HG03354 (cell line): ENCODE measurements around the gene TMEM138.

ENCODE experiments used
- ATAC-seq: cut with Tn5 transposase; IDR thresholded peaks from one replicate; pipeline ENCODE4 v1.9.1; 2021; ENCODE audit warnings: mild to moderate bottlenecking; ENCODE audit not compliant: unreplicated experiment, poor library complexity, severe bottlenecking

The TMEM138 gene

DNA sequence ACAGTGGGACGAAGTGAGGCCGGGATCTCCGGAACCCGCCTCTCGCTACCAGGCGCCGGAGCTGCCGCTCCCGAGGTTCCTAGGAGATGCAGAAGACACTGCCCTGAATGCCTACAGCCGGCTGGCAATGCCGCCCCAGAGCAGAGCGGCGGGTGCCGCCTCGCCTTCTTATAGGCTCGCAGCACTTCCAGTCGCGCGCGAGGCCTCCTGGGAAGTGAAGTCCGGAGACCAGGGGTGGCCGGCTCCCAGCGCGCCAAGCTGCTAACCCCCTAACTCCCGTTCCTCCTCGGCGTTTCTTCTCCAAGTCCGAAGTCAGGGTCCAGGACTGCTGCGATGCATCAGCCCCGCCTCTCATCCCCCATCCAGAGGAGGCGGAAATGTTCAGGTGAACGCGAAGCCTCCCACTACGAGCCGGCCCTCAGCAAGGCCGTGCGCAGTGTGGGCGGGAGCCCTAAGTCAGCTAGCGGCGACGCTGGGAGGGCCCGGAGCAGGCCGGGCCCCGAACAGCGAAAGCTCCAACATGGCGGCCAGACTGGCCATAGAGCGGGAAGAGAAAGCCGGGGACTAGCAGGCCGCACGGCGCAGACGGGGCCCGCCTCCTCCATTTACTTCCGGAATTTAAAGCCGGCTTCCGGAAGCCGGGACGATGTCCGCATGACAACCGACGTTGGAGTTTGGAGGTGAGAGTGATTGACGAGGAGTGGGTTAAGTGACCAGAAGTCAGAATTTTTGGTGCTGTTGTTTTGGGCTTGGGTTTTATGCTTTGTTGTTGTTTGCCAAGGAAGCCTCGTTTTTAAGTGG, at the start of gene TMEM138, which contains the start of gene CYB561A3:
Gene TMEM138, plus strand, starts transcription at position 634 of the 801 bp plus-strand sequence. CDS start 2,017 bp downstream, outside the sequence.
Gene CYB561A3, minus strand, starts transcription at position 142 of the 801 bp plus-strand sequence. CDS start 5,169 bp downstream, outside the sequence.
- peak; percentile 90 for ATAC-seq

DNA sequence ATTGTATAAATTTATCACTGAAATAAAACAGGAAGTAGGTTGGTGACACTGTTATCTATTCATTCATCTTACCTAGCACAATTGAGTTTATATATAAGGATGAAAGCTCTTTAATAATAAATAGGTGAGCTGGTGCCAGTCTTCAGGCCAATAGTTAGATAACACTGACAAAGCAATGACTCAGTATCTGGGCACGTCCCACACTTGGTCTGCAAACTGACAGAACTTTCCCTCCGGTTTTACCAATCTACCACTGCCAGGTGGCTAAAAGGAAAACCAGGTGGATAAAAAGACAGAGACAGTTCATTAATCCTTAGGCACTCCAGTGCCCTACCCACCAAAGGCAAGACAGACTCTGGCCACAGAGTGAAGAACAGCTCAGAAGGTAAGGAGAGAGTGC, 46.9 kb upstream of the TMEM138 start:
- ATAC-seq: no peak

DNA sequence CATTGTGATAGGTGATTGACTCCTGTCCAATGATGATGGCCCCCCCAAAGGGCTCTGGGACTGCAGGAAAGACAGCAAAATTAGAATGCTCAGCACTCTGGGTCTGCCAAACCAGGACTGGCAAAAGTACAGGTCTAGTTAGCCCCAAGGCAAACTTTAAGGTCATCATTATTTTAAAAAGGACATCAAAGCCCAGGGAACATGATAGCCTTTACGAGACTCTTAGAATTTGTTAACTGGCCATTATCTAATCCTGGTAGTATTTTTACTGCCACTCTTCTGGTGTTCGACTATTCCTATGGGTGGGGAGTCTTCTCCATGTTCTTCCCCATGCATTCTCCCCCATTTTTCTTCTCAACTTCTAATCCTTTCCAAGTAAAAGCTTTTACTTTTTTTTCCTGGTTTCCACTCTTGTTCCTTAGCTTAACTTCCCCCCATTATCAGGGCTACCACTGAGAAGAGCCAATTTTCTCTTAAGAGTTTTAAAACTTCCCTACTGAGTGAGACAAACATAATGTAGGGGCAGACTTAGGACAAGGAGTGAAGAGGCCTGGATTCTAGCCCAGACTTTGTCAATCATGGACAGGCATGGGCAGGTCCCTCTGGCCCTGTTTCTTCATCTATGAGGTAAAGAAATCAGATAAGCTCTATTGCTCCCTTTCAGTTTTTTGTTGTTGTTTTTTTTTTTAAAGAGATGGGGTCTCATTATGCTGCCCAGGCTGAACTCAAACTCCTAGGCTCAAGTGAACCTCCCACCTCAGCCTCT, 36.3 kb upstream of the TMEM138 start:
- no peak for ATAC-seq

DNA sequence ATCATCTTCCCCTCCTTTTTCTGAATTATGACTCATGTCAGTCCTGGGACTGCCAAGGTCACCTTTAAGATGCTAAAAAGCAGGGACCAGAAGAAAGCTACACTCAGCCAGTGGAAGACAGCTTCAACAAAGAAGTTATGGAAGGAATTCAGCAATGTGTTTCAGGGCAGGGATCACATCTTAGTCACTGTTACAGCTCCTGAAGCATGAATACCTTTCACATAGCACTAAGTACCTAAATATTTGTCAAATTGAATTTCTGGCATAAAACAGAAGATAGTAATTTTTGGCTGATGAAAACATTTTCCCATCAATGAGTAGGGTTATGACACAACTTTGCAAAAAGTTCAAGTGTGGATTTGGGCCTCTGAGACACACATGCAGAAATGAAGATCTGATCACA, 34.5 kb upstream of the TMEM138 start:
- no peak for ATAC-seq

DNA sequence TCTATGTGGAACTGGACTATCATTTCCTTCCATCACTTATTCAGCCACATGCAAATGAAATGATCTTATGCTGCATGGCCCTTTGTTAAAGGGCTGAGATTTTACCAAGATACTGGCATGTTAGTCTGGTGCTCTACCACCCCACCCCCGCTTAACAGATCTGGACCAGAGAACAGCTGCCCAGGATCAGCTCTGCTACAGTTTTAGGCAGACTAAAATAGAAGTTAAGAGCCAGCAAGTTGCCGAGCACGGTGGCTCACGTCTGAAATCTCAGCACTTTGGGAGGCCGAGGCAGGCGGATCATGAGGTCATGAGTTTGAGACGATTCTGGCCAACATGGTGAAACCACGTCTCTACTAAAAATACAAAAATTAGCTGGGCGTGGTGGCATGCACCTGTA, 33.8 kb upstream of the TMEM138 start:
- ATAC-seq: no peak

DNA sequence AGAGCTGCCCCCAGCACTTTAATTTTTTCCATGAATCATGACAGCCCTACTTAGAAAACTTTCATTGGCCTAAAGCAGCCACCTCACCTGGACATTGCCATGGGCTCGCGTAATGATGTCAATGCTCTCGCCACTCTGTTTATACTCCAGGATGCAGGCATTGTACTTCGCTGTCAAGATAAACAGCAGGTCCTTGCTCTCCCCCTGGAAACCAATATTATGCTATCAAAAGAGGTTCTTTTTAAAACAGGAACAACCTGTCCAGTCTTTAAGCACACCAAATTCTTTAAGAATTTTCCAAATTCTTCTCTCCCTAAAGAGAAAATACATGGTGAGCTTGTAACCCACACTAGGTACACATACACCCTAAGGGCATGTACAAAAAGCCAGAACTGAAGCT, 32.3 kb upstream of the TMEM138 start:
- ATAC-seq: no peak

DNA sequence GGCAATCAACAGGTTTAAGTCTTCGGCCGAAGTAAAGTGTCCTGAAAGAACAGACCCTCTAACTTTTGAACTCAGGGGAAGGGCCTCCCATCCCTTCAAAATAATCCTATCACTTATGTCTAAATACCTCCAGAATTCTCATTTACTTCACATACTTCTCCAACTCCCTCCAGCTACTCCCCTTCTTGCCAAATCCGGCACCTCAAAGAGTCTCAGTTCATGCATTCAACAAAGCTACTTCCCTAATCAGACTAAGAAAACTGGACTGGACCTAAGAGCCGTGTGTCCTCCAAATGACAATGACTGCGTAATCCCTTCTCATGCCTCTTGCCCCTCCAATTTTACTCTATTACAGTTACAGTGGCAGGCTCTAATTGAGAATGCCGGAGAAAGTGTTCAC, 30.5 kb upstream of the TMEM138 start:
- ATAC-seq: no peak

DNA sequence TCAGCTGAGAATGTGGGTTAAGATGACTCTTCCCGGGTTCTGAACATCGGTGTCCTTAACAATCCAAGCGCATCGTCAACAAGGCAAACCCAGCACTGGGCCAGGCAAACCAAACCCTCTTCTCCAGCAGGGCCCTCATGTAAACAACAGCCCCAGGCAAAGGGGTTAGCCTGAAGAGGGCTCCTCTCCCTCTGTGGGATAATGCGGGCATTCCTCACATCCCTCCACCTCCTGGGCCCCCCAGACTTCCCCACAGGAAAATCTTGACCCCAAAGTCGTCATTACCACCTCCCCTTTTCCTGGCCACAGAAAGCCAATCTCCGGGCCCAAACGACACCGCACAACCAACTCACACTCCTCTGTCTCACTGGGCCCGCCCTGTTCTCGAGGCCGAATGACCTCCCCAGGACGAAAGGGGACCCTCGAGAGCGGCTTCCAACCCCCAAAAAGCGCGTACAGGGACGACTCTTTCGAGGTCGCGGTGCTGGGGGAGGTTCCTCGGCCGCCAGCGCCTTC, 29.8 kb upstream of the TMEM138 start:
- ATAC-seq: peak; percentile 22

DNA sequence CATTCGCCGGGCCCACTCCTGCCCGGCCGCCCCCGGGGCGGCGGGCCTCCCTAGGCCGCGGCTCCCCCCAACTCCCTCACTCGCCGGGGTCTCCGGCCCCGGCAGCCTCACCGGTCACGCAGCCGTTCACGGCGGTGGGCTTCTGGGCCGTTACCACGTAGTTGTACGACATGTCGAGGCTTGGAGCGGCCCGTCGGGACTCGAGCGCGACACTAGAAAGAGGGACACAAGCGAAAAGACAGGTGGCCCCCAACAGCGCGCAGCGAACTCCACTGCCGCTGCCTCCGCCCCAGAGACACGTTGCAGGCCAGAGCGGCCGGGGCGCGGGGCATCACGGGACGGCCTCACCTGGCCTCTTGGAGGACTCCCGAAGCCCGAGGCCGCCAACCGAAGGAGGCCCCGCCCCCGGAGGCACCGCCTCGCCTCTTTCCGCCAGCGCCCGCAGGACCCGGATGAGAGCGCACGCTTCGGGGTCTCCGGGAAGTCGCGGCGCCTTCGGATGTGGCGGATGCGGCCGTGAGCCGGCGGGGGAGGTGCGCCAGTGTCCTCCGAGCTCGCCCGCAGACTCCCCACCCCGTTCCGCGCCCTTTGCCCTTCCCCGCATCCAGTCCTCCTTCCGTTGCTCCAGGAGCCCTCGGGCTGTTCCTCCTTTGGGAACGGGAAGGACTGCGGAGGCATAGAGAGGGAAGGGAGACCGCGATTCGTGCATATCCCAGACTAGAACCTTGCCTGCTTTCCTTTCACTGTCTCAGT, 29.2 kb upstream of the TMEM138 start, which contains the start of the genes DDB1 and TKFC:
Gene DDB1, minus strand, starts transcription at position 309 of the 753 bp plus-strand sequence. Its CDS starts 137 bp downstream, at position 172.
Gene TKFC, plus strand, starts transcription at position 432 of the 753 bp plus-strand sequence. CDS start 1,501 bp downstream, outside the sequence.
- ATAC-seq: peak; percentile 88

DNA sequence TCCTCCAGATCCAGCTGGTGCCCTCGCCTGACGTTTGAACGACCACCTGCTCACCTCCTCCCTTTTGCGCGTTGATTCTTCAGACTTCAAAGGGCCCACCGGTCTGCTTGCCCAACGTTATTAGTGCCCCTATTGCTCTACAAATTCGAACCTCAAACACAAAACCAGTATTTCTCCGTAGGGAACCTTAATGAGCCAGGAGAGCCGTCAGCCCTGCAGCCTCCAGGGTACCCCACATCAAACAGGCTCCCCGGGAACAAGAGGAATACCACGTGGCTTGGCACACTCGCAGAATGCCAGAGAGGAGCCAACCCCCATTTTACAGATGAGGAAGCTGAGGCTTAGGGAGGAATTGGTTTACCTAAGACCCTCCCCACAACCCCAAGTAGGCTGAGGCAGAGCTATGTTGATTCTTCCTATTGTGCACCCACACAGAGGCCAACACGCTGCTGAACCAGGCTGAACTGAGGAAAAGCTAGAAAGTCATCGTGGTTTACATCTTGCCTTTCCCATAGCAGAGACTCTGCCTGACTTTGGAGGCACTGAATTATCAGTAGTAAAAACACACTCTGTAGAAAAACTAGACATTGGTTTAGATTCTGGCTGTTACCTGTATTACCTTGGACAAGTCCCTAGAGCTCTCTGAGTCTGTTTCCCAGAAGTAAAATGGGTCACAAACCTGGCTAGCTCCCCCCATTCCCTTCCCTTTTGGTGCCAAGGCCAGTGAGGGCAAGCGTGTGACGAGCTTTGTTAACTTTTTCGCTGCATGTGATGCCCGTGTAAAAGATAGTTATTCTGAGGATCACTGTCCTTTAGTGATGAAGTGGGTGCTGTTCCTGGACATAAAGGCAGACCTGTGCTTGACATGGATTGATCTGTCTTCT, 28.4 kb upstream of the TMEM138 start:
- ATAC-seq: peak; percentile 9

DNA sequence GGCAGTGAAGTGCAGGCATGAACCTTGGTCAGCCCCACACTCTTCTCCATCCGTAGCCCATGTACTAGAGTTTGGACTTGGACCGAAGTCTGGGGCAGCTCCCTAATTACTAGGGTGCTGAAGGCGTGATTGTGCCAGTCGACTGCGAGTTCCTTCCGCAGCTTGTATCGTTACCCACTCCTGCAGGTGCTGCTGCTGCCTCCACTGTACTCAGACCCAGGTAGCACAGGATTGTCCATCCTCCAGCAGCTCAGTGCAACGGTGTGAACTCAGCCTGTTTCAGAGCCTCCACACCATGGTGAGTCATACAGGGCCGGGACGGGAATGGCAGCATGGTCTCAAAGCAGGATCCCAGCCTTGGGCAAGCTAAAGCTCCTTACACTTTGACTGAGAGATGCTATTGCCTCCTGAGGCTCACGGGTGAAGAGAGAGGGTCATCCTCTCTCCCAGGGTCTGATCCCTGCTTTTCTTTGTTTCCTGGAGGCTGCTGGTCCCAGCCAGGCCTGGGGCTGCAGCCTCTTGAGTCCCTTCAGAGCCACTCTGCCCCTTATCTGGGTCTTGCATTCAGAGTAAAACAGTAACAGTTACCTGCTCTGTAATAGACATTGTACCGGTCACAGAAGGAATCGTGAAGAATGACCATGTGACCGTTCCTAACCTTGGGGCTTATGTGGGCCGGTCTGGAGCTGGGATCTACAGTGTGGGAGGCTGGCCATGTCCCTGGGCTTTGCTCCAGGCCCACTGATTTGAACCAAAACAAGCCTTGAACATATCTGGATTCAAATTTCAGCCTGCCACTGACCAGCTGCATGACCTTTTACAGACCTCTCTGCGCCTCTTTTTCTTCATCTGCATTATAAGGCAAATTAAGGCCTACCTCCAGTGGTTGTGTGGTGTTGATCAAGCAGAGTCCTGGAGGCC, 27.5 kb upstream of the TMEM138 start:
- ATAC-seq: no peak

DNA sequence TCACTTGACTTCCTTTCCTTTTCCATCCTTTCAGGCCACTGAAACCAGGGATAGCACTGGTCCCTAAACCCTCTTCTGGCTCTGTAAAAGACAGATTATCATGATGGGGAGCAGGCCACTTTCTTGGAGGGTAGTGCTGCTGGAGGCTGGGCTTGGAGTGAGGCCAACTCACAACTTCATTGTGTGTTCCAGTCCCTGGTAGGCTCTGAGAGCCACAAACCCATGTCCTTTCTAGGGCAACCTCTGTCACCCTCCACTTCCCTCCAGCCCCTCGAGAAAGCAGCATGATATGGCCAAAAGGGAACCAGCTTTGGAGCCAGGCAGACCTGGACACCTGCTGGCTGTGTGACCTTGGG, 26.8 kb upstream of the TMEM138 start:
- no peak for ATAC-seq

DNA sequence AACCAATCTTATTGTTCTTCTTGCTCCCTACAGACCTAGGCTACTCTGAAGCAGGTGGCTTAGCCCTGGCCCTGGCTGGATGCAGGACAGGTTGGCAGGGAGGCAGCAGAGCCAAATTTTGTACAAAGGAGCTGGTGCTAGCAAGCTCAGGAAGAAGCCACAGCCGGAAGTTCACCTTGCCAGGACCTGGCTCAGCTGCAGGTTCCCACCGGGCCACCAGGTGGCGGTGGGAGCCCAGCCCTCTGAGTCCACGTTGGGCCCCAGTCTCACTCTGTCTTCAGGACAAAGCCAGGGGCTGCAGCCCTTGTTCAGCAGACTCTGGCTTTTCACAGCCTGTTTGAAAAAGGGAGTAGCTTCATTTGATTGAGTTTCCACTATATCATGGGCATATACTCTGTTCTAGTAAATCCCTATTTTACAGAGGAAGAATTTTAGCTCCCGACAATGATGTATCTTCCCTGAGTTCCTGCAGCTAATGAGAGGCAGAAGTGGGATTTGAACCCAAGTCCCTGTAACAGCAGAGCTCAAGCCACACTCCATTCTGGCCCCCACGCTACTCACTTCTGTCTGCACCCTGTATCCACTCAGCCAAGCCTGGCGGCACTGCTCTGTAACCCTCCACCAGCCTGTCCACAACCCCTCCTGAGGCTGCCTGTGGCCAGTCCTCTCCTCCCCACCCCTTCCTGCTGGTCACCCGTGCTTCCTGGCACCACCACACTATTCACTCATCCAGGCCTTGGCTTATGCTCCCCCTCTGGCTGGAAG, 25.8 kb upstream of the TMEM138 start:
- peak; percentile 61 for ATAC-seq

DNA sequence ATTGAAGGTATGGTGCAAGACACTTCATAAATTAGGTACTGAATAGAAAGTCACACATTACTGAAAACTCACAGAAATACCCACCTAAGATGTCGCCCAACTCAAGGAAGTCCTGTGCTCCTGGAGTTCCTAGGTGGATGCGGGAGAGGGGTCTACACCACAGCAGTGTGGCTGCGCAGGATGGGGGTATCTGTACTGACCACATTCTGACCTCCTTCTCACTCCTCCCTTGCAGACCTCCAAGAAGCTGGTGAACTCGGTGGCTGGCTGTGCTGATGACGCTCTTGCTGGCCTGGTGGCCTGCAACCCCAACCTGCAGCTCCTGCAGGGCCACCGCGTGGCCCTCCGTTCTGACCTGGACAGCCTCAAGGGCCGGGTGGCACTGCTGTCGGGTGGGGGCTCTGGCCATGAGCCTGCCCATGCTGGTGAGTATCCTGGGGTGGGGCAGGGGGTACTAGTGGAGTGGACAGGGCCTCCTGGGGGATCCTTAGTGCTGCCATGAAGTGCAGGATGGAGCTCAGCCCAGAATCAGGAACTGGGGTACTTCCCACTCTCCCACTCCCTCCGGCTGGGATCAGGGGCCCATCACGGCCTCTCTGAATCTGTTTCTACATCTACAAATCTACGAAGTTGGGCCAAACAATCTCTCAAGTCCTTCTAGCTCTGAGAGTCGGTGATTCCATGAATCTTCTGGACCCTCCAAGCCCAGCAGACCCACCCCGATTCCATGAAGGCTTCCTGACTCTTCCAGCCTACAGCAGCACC, 24.3 kb upstream of the TMEM138 start:
- no peak for ATAC-seq

DNA sequence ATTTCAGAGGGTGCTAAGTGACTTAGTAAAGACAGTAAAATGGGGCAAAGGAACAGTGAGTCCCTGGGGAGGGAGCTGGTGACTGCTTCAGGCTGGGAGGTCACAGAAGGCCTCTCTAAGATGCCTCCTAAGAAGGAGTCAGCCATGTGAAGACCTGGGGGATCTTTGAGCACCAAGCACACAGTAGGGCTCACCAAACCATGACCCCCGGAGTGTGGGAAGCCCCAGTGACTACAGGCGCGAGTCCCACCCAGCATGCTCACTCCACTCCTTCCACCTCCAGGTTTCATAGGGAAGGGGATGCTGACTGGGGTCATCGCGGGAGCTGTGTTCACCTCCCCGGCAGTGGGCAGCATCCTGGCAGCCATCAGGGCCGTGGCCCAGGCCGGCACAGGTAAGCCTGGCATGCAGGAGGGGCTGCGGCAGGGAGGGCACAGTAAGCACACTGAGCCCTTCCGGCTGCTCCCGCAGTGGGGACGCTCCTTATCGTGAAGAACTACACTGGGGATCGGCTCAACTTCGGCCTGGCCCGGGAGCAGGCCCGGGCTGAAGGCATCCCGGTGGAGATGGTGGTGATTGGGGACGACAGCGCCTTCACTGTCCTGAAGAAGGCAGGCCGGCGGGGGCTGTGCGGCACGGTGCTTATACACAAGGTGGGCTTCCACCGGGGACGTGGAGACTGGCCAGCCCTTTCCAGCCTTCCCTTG, 23.2 kb upstream of the TMEM138 start:
- no peak for ATAC-seq

DNA sequence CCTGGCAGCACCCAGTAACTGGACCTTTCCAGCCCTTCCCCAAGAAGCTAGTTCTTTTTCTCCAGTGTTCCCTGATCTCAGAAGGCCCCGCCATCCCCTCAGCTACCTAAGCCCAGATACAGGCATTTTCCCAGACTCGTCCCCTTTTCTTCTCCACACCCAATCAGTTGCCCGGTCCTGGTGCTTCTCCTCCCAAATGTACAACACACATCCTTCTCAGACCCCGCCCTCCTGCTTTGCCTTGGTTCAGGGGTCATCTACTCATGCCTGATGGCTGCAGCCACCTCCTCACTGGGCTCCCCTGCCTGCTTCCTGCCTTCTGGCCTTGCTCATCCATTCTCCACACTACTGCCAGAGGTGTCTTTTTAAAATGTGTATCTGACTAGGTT, 22.7 kb upstream of the TMEM138 start:
- no peak for ATAC-seq
